Lower leg skin (tissue), 4 donors: ENCODE data around the gene UCHL5. TPM values are rescaled to one million over a fixed set of nuclear protein-coding genes. Genes with fewer than 3 reads are reported as not detected.

Experiments
- DNase-seq, 2 donors: peaks; one replicate each; pipeline ENCODE4 v3.0.0-alpha.2; 2019; ENCODE audit warnings: low spot score in 2 of 2
- H3K4me3 ChIP-seq: fragments of 200-600 bp; sonication (generic); 2 replicates; pipeline ENCODE4 v1.5.1; 2017; ENCODE audit warnings: mild to moderate bottlenecking, low read depth; ENCODE audit not compliant: poor library complexity, severe bottlenecking
- POLR2A ChIP-seq, 2 donors: fragments of 450-650 bp; IDR thresholded peaks; one replicate each; pipeline ENCODE4 v1.6.1; 2016 to 2017; ENCODE audit warnings: antibody characterized with exemption in 2 of 2, mild to moderate bottlenecking in 1 of 2, moderate library complexity in 1 of 2
- WGBS, 2 donors: methylation state at CpG; one replicate each; pipeline ENCODE4 v1.1.5; 2018; 5-methylcytosine and 5-hydroxymethylcytosine counted together
- intact Hi-C: fragments of 100-400 bp; cut with DNase I; formaldehyde crosslinking; loops from one replicate; pipeline ENCODE4 v1.15.0; 2023; ENCODE audit warnings: low total_unique reads
- total RNA-seq, 4 donors: library from RNA; depleted of rRNA; stranded (reverse); fragments of >200 nt; gene quantifications; one replicate each; pipeline ENCODE4 v1.1.0, GENCODE V29; 2016
- TF ChIP-seq, protein P1 (sequence below), 3 donors: fragments of 450-650 bp; IDR thresholded peaks; one replicate each; pipeline ENCODE4 v1.5.1; 2016; ENCODE audit warnings: antibody characterized with exemption in 3 of 3, mild to moderate bottlenecking in 3 of 3, moderate library complexity in 2 of 3

UCHL5 gene
- total RNA-seq, 4 donors from 2014 or later: 25.5 to 57.9 (median 37.7) TPM

DNA sequence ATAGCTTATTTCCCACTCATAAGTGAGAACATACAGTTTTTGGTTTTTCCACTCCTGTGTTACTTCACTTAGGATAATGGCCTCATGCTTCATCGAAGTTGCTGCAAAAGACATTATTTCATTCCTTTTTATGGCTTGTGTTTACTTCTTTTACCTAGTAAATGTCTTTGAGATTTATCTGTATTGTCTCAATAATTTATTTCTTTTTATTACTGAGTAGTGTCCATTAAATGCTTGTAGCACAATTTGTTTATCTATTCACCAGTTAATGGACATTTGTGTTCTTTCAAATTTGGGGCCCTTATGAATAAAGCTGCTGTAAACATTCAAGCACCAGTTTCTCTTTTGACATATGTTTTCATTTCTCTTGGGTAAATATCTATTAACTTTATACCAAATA, 86.0 kb downstream of the UCHL5 start:
- intact Hi-C loops: no loop called here
- 82 to 87% methylated on average over 1 of the region's 1 CpG for WGBS, 2 donors
- H3K4me3 ChIP-seq: no peak overlapping the region
- DNase-seq: no peak
- no peak for TF ChIP-seq POLR2A (IDR thresholded peaks at IDR 0.05)
- TF ChIP-seq, protein P1, sequence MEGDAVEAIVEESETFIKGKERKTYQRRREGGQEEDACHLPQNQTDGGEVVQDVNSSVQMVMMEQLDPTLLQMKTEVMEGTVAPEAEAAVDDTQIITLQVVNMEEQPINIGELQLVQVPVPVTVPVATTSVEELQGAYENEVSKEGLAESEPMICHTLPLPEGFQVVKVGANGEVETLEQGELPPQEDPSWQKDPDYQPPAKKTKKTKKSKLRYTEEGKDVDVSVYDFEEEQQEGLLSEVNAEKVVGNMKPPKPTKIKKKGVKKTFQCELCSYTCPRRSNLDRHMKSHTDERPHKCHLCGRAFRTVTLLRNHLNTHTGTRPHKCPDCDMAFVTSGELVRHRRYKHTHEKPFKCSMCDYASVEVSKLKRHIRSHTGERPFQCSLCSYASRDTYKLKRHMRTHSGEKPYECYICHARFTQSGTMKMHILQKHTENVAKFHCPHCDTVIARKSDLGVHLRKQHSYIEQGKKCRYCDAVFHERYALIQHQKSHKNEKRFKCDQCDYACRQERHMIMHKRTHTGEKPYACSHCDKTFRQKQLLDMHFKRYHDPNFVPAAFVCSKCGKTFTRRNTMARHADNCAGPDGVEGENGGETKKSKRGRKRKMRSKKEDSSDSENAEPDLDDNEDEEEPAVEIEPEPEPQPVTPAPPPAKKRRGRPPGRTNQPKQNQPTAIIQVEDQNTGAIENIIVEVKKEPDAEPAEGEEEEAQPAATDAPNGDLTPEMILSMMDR (IDR thresholded peaks at IDR 0.05): no peak

DNA sequence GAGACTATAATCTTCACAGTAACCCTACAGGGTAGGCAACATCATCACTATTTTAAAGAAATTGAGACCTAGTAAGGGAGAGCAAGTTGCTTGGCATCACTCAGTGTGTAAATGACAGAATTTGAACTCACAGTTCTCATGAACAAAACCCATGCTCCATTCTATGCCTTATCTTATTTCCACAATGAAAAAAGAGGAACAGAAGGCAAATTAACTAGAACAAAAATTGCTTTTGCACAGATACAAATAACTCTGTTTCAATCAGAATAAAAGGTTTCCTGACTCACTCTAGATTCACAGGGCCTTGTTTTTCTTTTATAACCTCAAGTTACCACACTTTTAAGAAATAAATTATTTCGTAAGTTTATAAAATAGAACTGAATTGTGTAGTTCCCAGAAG, 90.1 kb downstream of the UCHL5 start:
- intact Hi-C loops: no loop called here
- no peak overlapping the region for H3K4me3 ChIP-seq
- DNase-seq: no peak
- WGBS, 2 donors: 95 to 97% methylated on average over 1 of the region's 1 CpG
- no peak for TF ChIP-seq POLR2A (IDR thresholded peaks at IDR 0.05)
- TF ChIP-seq, protein P1 (IDR thresholded peaks at IDR 0.05): no peak

DNA sequence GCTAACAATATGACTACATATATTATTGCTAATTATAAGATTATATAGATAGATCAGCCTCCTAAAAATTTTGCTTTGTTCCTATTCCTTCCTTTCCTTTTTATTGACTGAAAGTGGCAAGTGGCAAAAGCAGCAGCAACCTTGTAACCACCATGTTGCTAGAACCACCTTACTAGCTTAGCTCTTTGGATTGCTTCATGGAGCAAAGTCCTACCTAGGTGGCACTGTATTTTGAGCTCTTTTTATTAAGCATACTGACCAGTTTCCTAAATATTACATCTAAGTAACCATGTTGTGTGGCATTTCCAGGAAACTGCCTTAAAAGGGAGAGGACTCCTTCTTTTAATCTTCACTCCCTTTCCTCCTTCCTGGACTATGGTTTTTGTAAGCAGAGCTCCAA, 90.8 kb downstream of the UCHL5 start:
- intact Hi-C loops: no loop called here
- no peak for DNase-seq
- TF ChIP-seq, protein P1 (IDR thresholded peaks at IDR 0.05): no peak
- TF ChIP-seq POLR2A (IDR thresholded peaks at IDR 0.05): no peak
- H3K4me3 ChIP-seq: no peak overlapping the region

DNA sequence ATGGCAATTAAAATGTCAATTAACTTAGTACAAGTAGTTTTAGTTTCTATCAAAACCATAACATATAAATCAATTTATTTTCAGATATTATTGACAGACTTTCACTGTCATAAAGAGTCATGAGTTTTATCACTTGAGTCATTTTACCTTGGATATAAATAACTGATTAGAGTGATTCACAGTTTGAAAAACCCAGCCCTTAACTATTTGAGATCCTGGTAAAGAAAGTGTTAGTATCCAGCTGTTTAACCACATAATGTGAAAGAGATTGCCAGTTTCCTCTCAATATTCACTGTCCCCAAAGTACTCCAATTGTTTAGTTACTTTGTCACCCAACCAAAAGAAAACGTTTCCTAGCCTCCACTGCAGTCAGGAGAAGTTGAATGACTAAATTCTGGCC, 91.3 kb downstream of the UCHL5 start:
- intact Hi-C loops: no loop called here
- H3K4me3 ChIP-seq: no peak overlapping the region
- no peak for TF ChIP-seq POLR2A (IDR thresholded peaks at IDR 0.05)
- TF ChIP-seq, protein P1 (IDR thresholded peaks at IDR 0.05): no peak
- DNase-seq: no peak
- WGBS, 2 donors: 47 to 55% methylated on average over 1 of the region's 1 CpG

DNA sequence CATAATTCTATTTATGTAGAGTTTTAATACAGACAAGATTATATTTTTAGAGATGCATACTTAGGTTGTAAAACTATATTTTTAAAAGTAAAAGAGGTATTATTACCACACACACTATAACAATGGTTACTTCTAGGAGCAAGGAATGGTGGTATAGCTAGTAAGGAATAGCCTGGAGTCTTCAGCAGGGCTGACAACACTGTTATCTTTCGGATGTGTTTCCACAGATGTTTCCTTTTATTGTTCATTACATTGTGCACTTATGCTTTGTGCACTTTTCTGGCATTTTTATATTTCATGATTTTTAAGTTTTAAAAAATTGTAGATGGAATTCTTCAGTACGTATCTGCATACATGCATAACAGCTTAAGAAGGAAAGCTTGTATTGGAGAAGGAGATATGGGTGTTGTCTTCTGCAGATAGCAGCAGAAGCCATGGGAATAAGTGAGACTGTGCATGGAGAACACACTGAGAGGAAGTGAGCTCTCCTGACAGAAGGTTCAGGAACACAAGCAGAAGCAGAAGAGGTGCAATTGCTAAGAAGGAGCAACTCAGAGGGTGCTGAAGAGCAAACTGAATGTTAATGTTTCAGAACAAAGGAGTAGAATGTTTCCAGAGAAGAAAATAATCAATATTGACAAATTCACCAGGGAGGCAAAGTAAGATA, 91.8 kb downstream of the UCHL5 start:
- no peak for TF ChIP-seq POLR2A (IDR thresholded peaks at IDR 0.05)
- TF ChIP-seq, protein P1 (IDR thresholded peaks at IDR 0.05): no peak
- intact Hi-C loops: no loop called here
- no peak overlapping the region for H3K4me3 ChIP-seq
- WGBS, 2 donors: 73 to 84% methylated on average over 2 of the region's 2 CpGs
- DNase-seq: no peak

DNA sequence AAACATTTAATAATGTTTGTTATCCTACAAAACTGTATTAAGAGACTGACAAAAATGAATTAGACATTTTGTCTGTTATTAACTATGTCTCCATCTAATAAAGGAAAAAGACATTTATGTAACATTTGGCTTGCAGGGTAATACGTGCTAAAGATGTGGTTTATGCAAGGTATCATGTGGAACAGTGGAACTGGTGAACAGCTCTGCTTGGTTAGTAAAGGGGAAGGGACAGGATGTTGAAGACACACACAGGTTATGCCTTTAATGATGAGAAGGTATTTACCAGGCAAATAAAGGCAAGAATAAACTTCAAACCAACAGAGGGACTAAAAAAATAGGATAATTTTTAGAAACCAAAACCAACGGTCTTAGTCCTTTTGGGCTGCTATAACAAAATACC, 93.1 kb downstream of the UCHL5 start:
- WGBS, 2 donors: 93 to 96% methylated on average over 2 of the region's 2 CpGs
- no peak overlapping the region for H3K4me3 ChIP-seq
- DNase-seq: no peak
- intact Hi-C loops: no loop called here
- no peak for TF ChIP-seq POLR2A (IDR thresholded peaks at IDR 0.05)
- TF ChIP-seq, protein P1 (IDR thresholded peaks at IDR 0.05): no peak
